Glomerular endothelial cell (primary cell): ENCODE data around the gene KCNG2. TPM values are rescaled to one million over a fixed set of nuclear protein-coding genes. Genes with fewer than 3 reads are reported as not detected.

Experiments
- DNase-seq: peaks from one replicate; pipeline ENCODE4 v3.0.0-alpha.2; 2011; ENCODE audit warnings: low read depth, low spot score; ENCODE audit errors: extremely low read depth
- total RNA-seq: library from RNA; depleted of rRNA; stranded (reverse); fragments of >200 nt; gene quantifications from 2 replicates; pipeline ENCODE4 v1.2.3, GENCODE V29; 2015

KCNG2 gene
- total RNA-seq, 1 donor from 2014 or later, result not detected

DNA sequence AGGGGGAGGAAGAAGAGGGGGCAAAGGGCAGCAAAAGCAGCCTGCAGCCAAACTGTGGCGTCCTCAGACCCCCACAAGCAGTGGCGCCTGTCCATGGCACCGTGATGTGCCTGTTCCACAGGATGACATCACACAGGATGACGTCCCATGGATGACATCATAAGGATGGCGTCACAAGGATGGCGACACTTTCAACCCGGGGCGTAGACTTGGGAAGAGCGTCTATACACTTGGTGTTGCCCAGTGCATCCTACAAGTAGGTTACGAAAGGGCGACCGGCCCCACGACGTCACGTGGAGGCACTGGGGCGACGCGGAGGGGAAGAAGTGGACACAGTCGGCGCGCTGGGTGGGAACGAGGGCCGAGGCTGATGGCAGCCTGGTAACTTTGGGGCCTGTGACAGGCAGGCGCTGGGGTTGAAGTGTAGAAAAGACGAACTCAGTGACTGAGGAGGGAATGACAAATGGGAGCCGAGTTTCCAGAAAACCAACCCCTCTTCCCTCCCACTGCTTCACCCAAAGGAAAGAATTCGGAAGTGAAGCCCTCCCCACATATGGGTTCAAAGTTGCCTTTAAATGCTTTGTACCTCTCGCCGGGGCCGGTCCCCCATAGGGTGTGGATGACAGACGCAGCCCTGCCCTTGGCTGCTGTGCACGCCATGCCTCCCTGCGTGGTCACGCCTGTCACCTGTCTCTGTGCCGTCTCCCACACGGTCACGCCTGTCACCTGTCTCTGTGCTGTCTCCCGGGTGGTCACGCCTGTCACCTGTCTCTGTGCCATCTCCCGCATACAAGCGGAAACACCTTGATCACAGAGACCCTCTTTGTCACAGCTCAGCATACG, 13.4 kb upstream of the KCNG2 start:
- no peak for DNase-seq

DNA sequence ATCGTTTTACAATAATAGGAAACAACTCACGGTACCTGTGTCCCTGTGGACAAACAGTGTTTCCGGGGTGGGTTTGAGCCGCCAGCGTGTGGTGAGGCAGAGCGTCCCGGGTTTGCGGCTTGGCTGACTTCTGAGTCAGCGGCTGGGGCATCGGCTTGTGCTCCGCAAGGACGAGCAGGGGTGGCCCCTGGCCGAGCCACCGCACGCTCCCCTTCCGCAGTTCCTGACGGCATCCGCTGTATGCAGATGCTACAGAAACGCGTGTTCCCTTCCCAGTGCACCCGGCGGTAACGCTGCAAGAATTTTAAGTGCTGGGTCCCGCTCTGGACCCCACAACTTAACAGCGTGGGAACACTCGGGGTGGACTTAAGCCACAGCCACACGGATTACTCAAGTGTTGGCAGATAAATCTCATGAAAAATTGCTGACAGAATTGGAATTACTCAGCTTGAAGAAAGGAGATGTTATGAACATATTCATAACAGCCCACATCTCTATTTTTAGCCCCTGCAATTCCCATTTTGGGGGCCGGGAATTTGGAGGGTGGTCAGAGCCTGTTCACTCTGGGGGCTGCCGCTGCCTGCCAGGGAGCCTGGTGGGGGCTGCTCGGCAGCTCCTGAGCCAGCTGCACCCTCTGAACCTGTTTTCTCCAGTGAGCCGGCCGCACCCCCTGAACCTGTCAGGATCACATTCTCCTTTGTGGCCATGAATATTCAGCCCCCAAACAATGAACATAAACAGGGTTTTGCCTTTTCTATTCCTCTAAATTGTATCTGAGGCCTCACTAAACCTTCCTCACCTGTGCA, 12.6 kb upstream of the KCNG2 start:
- DNase-seq, result no peak

GRCh38 chr18:79785831-79786230, 11.9 kb upstream of the KCNG2 start:
- no peak for DNase-seq

DNA sequence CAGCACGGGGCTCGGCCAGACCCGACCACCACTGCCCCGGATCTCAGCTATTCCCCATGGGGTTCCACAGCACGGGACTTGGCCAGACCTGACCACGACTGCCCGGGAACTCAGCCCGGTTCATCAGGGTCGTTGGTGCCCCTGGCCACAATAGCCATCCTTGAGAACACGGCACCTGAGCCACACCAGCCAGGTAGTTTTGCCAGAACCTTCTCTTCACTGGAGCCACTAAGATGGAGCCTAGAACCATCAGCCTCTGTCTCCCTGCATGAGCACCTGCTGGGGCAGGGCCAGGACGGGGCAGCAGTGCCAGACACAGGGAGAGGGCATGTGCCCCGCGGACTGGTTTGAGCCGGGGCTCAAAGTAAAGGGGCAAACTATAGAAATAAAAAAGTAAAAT, 11.4 kb upstream of the KCNG2 start:
- DNase-seq, result no peak

GRCh38 chr18:79786786-79787526, 10.8 kb upstream of the KCNG2 start:
- DNase-seq, result no peak

GRCh38 chr18:79787527-79787864, 10.2 kb upstream of the KCNG2 start:
- DNase-seq, result no peak

DNA sequence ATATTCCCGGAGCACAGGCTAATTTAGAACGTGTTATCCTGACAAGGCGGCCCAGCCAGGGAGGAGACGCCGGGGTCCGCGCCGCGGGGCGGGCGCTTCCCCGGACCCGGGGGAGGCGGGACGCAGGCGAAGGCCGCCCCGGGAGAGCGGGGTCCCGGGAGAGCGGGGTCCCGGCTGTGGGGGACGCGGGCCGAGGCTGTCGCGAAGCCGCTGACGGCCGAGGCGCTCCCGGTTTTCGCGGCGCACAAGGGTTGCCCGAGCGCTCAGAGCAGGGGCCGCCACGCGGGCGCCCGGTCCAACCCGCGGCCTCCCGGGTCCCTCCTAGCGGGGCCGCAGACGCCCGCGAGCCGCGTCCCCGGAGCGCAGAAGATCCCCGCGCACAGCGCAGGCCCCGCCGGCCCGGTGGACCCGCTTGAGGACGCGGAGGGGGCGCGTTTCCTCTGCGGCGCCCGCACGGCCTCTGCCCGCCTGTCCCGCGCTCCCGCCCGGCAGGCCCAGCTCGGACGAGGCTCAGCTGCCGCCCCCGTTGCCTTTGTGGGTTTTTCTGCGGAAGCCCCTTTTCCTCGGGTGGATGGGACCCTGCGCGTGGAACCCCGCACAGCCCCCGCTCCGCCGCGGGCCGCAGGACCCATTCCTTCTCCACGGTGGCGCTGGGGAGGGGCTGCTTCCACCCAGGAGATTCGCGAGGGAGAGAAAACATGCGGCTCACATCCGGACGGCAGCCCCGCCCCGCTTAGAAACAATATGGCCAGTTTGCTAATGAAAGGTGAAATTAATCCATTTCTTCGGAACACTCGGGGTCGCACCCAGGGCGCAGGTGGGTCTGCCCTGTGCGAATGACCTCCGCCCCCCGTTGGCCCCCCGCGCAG, 9.6 kb upstream of the KCNG2 start:
- DNase-seq, result no peak

DNA sequence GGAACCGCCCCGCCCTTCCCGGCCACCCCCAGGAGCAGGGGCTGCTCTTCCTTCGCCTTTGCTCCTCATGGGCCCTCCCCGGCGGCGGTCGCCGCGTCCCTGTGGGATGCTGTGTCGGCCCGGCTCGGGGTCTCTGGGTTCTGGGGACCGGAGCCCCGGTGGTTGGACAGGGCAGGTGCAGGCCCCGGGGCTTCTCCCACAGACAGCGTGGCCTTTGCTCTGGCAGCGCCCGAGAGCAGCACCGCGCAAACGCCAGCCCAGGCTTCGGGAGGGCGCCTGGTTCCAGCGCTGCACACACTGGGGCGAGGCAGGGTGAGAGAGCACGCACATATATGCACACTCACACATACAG, 9.0 kb upstream of the KCNG2 start:
- no peak for DNase-seq

DNA sequence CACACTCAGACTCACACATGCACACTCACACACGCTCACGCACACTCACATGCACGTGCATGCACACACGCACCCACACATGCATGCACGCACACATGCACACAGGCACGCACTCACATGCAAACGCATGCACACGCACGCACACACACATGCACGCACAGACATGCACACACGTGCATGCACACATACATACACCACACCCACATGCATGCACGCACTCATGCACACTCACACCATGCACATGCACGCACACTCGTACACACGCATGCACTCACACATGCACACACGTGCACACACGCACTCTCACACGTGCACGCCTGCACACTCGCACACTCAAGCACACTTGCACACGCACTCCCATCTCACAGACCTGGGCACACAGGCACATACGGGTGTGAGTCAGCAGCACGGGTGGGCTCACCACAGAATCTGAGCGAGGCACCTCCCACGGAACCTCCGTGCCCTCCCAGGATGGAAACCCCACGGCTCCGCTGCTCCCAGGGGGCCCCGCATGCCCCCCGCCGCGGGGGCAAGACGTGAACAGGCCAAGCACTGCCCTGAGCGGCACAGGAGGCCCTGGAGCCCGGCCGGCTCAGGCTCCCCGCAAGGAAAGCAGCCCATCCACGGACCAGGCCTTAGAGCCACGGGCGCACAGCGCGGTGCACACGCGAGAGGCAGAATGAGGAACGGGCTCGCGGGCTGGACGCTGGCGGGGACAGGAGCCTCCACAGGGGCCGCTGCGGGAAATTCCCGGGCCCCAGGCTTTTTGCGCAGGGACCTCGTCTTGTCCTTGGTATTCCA, 8.4 kb upstream of the KCNG2 start:
- DNase-seq, result no peak

GRCh38 chr18:79789901-79790890, 7.5 kb upstream of the KCNG2 start:
- DNase-seq, result no peak

- DNase-seq, result peak; percentile 22
Observed at GRCh38 chr18:79790996-79791972, 6.5 kb upstream of the KCNG2 start.

DNA sequence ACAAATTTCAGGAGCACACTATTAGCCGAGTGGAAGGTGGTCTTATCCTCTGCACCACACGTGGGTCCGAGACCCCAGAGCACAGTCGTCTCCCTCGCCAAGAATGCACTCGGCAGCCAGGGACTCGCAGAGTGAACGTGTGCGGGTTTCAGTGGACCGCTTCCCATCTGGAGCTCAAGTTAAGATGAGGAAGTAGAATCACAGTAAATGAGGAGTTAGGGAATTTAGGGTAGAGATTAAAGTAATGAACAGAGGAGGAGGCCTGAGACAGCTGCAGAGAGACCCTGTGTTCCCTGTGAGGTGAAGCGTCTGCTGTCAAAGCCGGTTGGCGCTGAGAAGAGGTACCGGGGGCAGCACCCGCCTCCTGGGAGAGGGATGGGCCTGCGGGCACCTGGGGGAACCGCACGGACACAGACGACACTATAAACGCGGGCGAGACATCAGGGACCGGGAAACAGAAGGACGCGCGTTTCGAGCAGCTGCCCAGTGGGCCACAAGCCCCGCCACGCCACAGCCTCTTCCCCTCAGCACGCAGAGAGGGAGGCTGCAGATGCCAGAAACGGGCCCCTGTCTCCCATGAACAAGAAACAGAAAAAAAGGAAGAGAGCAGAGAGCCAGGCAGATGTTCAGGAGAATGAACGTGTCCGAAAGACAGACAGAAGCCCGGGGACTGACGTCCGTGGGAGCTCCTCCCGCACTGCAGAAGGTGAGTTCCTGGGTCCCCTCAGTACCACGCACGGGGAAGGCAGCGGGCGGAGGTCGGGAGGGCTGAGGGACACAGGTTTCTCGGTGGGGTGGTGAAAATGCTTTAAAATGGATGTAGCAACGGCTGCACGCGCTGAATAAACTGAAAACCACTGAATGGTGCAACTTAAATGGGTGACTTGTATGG, 5.4 kb upstream of the KCNG2 start:
- no peak for DNase-seq

GRCh38 chr18:79792988-79793355, 4.8 kb upstream of the KCNG2 start:
- no peak for DNase-seq

DNA sequence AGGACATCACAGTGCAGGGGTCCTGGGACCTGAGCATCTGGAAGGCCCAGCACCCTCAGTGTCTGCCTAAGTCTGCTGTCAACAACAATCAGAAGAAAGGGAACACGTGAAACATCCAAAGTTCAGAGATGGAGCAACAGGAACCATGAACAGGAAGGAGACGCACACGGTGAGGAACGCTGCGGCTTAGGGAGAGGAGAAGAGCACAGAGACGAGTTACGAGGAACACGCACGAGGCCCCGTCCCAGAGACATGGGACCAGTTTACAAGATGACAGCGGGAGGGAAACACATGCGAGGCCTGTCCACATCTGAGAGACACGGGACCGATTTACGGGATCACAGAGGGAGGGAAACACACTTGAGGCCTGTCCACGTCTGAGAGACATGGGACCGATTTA, 2.9 kb upstream of the KCNG2 start:
- no peak for DNase-seq

DNA sequence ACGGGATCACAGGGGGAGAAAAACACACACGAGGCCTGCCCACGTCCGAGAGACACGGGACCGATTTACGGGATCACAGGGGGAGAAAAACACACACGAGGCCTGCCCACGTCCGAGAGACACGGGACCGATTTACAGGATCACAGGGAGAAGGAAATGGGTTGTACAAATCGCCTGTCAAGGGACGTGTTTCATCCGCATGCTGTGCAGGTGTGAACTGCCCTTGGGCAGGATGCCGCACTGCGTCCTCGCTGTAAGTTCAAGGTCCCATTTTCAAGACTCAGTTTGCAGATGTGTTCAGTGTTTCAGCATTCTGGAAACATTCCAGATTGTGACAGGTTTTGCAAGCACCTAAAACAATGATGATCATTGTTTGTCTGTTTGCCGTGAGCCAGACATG, 2.3 kb upstream of the KCNG2 start:
- DNase-seq, result no peak

DNA sequence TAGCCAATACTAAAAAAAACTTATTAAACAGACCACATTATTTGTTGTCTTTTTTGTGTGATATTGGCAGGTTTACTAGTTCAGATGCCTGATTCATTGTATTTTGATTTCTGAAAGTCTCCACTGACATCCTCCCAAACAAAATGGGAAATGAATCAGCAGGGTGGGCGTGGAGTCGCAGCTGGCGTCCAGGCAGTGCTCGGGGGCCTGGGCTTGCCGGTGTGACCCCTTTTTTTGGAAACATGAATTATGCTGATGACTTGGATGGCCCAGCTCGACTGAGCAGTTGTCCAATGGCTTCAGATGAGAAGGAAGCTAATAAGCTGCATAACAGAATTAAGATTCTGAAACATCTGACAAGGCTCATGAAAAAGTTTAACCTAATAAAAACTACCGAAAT, 1.7 kb upstream of the KCNG2 start:
- no peak for DNase-seq
